Ishikawa (cell line): ENCODE measurements around the gene LRTM1.

Experiments used
- RAD21 ChIP-seq: IDR thresholded peaks from 2 replicates; pipeline ENCODE4 v1.6.1; 2012; ENCODE audit warnings: low read depth
- ZBTB7A ChIP-seq: IDR thresholded peaks from 2 replicates; pipeline ENCODE4 v1.6.1; 2012; ENCODE audit warnings: low read depth

- TF ChIP-seq RAD21 (no peak), ZBTB7A (no peak)
These were observed 49.7 kb downstream of the LRTM1 start for GRCh38 chr3:54878145-54878544.
